ENCODE measurements around the gene GRB2.

DNA sequence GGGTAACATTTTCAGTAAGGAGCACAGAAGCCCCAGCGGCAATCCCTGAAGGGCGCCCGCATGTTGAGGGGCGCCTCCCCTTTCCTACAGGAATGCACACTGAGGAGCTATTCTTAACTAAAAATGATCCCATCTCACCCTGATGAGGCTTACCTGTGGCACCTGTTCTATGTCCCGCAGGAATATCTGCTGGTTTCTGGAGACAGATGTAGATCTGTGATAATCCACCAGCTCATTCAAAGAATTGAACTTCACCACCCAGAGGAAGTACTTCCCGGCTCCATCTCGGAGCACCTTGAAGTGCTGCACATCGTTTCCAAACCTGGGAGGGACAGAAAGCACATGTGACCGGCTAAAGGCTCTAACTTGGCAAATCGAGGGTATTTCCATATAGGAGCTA is 84.0 kb downstream of the GRB2 start:
- TF ChIP-seq, protein P1, sequence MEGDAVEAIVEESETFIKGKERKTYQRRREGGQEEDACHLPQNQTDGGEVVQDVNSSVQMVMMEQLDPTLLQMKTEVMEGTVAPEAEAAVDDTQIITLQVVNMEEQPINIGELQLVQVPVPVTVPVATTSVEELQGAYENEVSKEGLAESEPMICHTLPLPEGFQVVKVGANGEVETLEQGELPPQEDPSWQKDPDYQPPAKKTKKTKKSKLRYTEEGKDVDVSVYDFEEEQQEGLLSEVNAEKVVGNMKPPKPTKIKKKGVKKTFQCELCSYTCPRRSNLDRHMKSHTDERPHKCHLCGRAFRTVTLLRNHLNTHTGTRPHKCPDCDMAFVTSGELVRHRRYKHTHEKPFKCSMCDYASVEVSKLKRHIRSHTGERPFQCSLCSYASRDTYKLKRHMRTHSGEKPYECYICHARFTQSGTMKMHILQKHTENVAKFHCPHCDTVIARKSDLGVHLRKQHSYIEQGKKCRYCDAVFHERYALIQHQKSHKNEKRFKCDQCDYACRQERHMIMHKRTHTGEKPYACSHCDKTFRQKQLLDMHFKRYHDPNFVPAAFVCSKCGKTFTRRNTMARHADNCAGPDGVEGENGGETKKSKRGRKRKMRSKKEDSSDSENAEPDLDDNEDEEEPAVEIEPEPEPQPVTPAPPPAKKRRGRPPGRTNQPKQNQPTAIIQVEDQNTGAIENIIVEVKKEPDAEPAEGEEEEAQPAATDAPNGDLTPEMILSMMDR (IDR thresholded peaks at IDR 0.05): no peak
- TF ChIP-seq ZBTB21 (CRISPR knock-in tag; IDR thresholded peaks at IDR 0.05; ENCODE audit: borderline replicate concordance) (no peak), FOXJ3 (CRISPR knock-in tag; IDR thresholded peaks at IDR 0.05; ENCODE audit: borderline replicate concordance) (no peak), ZNF263 (CRISPR knock-in tag; IDR thresholded peaks at IDR 0.05; ENCODE audit: low read depth) (no peak), SP1 (CRISPR knock-in tag; conservative IDR thresholded peaks at IDR 0.05) (no peak), JUN (CRISPR knock-in tag; IDR thresholded peaks at IDR 0.05) (no peak), CBFB (CRISPR knock-in tag; IDR thresholded peaks at IDR 0.05; ENCODE audit: low read depth) (no peak), ZNF317 (CRISPR knock-in tag; IDR thresholded peaks at IDR 0.05; ENCODE audit: borderline replicate concordance, low read depth) (no peak)
- TF ChIP-seq, protein P2, sequence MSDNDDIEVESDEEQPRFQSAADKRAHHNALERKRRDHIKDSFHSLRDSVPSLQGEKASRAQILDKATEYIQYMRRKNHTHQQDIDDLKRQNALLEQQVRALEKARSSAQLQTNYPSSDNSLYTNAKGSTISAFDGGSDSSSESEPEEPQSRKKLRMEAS (CRISPR knock-in tag; IDR thresholded peaks at IDR 0.05): no peak
- TF ChIP-seq, protein P3, sequence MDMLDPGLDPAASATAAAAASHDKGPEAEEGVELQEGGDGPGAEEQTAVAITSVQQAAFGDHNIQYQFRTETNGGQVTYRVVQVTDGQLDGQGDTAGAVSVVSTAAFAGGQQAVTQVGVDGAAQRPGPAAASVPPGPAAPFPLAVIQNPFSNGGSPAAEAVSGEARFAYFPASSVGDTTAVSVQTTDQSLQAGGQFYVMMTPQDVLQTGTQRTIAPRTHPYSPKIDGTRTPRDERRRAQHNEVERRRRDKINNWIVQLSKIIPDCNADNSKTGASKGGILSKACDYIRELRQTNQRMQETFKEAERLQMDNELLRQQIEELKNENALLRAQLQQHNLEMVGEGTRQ (CRISPR knock-in tag; IDR thresholded peaks at IDR 0.05): no peak
- TF ChIP-seq, protein P4, sequence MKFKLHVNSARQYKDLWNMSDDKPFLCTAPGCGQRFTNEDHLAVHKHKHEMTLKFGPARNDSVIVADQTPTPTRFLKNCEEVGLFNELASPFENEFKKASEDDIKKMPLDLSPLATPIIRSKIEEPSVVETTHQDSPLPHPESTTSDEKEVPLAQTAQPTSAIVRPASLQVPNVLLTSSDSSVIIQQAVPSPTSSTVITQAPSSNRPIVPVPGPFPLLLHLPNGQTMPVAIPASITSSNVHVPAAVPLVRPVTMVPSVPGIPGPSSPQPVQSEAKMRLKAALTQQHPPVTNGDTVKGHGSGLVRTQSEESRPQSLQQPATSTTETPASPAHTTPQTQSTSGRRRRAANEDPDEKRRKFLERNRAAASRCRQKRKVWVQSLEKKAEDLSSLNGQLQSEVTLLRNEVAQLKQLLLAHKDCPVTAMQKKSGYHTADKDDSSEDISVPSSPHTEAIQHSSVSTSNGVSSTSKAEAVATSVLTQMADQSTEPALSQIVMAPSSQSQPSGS (CRISPR knock-in tag; IDR thresholded peaks at IDR 0.05; ENCODE audit: borderline replicate concordance, low read depth): no peak
- TF ChIP-seq, protein P5, sequence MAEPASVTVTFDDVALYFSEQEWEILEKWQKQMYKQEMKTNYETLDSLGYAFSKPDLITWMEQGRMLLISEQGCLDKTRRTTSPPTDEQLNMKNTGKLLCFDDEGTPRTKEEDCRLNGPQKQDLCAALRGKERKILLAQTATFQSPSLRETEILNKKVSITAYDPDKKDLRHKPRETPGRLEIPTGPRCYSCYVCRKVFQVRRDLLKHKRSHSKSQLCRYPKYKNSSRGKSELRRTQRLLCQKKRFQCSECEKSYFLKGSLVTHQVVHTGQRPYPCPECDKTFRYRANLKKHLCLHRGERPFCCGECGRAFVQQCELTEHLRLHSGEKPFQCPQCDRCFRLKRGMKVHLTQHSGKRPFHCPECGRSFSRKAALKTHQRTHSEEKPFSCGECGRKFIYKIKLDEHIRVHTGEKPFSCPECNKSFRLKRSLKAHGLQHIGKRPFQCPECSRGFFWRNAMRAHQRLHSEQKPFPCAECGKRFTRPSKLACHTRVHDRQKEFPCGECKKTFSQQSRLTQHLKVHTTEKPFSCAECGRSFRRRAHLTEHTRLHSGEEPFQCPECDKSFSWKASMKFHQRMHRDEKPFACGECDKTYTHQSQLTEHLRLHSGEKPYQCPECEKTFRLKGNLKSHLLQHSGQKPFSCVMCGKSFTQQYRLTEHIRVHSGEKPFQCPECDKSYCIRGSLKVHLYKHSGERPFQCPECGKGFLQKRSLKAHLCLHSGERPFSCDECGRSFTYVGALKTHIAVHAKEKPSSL (CRISPR knock-in tag; conservative IDR thresholded peaks at IDR 0.05): no peak
- TF ChIP-seq, protein P6, sequence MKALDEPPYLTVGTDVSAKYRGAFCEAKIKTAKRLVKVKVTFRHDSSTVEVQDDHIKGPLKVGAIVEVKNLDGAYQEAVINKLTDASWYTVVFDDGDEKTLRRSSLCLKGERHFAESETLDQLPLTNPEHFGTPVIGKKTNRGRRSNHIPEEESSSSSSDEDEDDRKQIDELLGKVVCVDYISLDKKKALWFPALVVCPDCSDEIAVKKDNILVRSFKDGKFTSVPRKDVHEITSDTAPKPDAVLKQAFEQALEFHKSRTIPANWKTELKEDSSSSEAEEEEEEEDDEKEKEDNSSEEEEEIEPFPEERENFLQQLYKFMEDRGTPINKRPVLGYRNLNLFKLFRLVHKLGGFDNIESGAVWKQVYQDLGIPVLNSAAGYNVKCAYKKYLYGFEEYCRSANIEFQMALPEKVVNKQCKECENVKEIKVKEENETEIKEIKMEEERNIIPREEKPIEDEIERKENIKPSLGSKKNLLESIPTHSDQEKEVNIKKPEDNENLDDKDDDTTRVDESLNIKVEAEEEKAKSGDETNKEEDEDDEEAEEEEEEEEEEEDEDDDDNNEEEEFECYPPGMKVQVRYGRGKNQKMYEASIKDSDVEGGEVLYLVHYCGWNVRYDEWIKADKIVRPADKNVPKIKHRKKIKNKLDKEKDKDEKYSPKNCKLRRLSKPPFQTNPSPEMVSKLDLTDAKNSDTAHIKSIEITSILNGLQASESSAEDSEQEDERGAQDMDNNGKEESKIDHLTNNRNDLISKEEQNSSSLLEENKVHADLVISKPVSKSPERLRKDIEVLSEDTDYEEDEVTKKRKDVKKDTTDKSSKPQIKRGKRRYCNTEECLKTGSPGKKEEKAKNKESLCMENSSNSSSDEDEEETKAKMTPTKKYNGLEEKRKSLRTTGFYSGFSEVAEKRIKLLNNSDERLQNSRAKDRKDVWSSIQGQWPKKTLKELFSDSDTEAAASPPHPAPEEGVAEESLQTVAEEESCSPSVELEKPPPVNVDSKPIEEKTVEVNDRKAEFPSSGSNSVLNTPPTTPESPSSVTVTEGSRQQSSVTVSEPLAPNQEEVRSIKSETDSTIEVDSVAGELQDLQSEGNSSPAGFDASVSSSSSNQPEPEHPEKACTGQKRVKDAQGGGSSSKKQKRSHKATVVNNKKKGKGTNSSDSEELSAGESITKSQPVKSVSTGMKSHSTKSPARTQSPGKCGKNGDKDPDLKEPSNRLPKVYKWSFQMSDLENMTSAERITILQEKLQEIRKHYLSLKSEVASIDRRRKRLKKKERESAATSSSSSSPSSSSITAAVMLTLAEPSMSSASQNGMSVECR (CRISPR knock-in tag; IDR thresholded peaks at IDR 0.05; ENCODE audit: borderline replicate concordance): no peak
